Mammary epithelial cell (primary cell): ENCODE data around the gene CDC37.

ENCODE experiments used
- EZH2 ChIP-seq: IDR thresholded peaks from 2 replicates; pipeline ENCODE4 v1.6.1; 2012; ENCODE audit warnings: low read length, inconsistent platforms, borderline replicate concordance
- TF ChIP-seq, protein P1 (sequence below), 2 donors: IDR thresholded peaks in 1 of 2; conservative IDR thresholded peaks in 1 of 2; 2 replicates each; pipeline ENCODE4 v1.5.1; 2011 to 2012; ENCODE audit warnings: inconsistent platforms in 2 of 2, low read length in 2 of 2, mild to moderate bottlenecking in 2 of 2, control low read depth in 1 of 2, low read depth in 1 of 2; ENCODE audit not compliant: insufficient read depth in 1 of 2; ENCODE audit errors: extremely low read depth in 1 of 2

DNA sequence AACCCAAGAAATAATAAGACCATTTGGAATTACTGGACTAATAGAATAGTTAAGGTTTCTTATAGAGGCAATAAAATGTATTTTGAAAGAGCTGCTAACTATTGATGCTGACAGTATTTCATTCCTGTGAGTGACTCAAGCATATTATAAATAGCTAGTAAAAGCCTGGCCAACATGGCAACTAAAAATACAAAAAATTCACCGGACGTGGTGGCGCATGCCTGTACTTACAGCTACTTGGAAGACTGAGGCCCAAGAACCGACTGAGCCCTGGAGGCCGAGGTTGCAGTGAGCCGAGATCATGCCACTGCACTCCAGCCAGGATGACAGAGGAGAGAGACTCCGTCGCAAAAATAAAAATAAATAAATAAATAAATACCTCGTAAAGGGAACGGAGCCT is 58.6 kb downstream of the CDC37 start:
- TF ChIP-seq EZH2: no peak
- TF ChIP-seq, protein P1, sequence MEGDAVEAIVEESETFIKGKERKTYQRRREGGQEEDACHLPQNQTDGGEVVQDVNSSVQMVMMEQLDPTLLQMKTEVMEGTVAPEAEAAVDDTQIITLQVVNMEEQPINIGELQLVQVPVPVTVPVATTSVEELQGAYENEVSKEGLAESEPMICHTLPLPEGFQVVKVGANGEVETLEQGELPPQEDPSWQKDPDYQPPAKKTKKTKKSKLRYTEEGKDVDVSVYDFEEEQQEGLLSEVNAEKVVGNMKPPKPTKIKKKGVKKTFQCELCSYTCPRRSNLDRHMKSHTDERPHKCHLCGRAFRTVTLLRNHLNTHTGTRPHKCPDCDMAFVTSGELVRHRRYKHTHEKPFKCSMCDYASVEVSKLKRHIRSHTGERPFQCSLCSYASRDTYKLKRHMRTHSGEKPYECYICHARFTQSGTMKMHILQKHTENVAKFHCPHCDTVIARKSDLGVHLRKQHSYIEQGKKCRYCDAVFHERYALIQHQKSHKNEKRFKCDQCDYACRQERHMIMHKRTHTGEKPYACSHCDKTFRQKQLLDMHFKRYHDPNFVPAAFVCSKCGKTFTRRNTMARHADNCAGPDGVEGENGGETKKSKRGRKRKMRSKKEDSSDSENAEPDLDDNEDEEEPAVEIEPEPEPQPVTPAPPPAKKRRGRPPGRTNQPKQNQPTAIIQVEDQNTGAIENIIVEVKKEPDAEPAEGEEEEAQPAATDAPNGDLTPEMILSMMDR (conservative IDR thresholded peaks at IDR 0.05 in 1 of 2, IDR thresholded peaks at IDR 0.05 in 1 of 2; ENCODE audit: extremely low read depth in 1 of 2, insufficient read depth in 1 of 2, low read depth in 1 of 2, low read length in 2 of 2): no peak
